ENCODE data around the gene TMEM270.

TMEM270 gene

DNA sequence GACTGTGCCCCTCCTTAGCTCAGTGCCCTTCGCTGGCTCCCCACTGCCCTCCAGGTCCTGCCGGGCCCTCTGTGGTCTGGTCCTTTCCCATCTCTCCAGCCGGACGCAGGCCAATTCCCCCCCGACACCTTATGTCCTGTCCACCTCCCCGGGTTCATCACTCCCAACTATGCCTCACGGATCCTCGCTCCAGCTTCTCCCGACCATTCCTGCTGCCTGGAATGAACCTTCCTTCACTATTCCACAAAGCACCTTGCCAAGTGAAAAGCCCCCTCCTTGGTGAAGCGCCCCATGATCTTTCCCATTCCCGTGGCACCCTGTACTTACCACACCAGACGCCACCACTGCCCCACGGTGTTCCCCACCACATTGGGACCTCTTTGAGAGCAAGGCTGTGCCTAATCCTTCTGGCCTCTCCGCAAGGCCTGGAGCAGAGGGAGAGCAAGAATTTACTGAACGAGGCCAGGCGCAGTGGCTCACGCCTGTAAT lies 47.2 kb downstream of the TMEM270 start:
- no peak for DNase-seq (ENCODE audit: low read depth)

DNA sequence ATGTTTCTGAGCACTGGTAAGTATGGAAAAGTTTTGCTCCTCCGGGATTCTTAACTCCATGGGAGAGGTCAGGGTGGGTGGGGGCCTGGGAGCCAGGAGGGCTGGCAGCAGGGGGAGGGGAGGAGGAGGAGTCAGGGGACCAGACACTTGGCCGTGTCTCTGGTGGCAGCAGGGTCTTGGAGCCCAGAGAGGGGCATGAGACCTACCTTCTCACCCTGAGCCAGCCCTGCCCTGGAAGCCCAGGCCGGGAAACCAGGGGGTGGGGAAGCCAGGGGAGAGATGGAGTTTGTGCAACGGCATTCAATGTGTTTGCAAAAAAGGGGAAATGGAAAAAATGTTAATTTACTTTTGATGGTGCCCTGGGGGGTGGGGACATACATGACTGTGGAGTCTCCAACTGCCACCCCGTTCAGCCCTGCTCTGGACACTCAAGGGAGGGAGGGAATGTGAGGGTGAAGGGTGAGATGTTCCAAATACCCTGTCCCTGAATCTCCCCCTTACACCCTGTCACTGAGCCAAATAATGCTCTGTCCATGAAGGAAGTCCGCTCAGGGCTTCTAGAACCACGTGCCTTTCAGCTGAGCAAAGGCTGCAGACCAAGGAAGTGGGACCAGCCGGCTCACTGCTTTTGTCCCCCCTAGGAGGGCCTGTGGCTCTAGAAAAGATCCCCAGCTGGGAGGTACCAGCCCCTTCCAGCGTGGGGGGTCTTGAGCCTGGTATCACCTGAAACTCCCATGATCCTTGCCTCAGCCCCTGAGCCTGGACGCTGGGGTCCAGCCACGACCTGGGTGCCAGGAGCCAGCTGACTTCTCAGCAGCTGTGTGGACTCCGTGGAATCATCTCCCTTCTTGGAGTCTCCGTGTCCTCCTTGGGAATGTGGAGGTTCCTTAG lies 48.3 kb downstream of the TMEM270 start:
- no peak for DNase-seq (ENCODE audit: low read depth)

DNA sequence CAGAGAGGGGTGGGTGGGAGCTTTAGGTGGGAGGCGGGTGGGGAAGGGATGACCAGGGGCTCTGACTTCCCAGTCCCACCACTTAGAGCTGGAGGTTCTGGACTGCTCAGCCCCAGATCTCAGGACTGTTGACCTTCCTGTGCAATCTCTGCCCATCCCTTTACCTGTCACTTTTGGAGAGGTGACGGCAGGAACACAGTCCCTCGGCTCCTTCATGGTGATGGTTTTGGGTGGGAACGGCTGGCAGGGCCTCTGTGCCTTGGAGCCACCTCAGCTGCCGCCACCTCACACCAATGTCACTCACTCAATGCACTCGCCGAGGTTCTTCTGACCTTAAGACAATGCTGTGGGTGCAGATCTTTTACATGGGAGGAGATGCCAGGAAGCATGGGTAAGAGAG lies 49.0 kb downstream of the TMEM270 start:
- no peak for DNase-seq (ENCODE audit: low read depth)

DNA sequence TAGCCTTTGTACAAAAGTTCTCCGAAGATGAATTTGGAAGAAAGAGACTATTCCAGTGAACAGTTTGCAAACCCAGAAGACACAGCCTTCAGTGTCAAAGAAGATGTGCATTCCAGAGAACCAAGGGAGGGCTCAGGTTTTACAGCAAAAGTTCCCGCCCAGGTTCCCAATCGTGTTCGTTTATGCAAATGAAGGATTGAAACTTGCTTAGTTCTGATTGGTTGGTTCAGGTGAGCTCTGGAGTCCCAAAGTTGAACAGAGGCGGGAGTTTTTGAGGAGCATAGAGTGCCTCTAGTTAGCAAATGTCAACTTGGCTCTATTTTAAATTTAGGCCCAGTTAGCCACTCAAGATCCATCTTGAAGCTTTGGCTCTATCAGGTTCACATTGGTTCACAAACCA lies 51.3 kb downstream of the TMEM270 start:
- no peak for DNase-seq (ENCODE audit: low read depth)
